Sigmoid colon (tissue), 4 donors: ENCODE data around the gene SMARCAD1.

Source experiments
- POLR2A ChIP-seq, 2 donors: fragments of 450-650 bp; IDR thresholded peaks; one replicate each; pipeline ENCODE4 v1.6.1; 2016; ENCODE audit warnings: antibody characterized with exemption in 2 of 2, mild to moderate bottlenecking in 2 of 2, moderate library complexity in 2 of 2
- POLR2AphosphoS5 ChIP-seq, 4 donors: sonication (generic); formaldehyde crosslinking; IDR thresholded peaks; one replicate each; pipeline ENCODE4 v1.6.1; 2017; ENCODE audit warnings: antibody characterized with exemption in 4 of 4
- TF ChIP-seq, protein P1 (sequence below), 4 experiments: fragments of 450-650 bp in 3 of 4; fragments of 200-600 bp in 1 of 4; IDR thresholded peaks; one replicate each; pipeline ENCODE4 v1.5.1; 2016 to 2019; ENCODE audit warnings: antibody characterized with exemption in 4 of 4, mild to moderate bottlenecking in 3 of 4, moderate library complexity in 2 of 4

DNA sequence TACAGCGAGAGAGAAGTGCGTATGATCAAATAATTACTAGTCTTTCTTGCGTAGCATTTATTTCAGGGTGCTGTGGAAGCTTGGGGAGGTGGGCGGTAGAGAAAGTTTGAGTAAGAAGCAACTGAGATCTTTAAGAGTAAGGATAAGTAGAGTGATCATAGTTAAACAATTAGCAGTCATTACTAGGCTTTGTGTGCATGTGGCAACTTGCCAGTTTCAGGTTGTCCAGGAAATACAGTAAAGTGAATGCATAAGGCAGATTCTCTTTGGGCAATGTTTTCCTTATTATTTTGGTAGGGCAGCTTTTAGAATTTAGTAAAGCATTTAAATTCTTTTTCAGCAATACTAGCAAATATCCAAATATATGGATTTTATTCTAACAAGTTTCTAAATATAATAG, 78.0 kb downstream of the SMARCAD1 start:
- no peak for TF ChIP-seq POLR2A (IDR thresholded peaks at IDR 0.05)
- TF ChIP-seq, protein P1, sequence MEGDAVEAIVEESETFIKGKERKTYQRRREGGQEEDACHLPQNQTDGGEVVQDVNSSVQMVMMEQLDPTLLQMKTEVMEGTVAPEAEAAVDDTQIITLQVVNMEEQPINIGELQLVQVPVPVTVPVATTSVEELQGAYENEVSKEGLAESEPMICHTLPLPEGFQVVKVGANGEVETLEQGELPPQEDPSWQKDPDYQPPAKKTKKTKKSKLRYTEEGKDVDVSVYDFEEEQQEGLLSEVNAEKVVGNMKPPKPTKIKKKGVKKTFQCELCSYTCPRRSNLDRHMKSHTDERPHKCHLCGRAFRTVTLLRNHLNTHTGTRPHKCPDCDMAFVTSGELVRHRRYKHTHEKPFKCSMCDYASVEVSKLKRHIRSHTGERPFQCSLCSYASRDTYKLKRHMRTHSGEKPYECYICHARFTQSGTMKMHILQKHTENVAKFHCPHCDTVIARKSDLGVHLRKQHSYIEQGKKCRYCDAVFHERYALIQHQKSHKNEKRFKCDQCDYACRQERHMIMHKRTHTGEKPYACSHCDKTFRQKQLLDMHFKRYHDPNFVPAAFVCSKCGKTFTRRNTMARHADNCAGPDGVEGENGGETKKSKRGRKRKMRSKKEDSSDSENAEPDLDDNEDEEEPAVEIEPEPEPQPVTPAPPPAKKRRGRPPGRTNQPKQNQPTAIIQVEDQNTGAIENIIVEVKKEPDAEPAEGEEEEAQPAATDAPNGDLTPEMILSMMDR (IDR thresholded peaks at IDR 0.05), result no peak
- TF ChIP-seq POLR2AphosphoS5 (IDR thresholded peaks at IDR 0.05), result no peak
